GM18498 (cell line): ENCODE results near the gene HOOK2.
"Not testable (repeated sequence)": the region's sequence is repeated elsewhere in the genome, so short reads cannot be mapped to it uniquely, and the experiment has no call there.

Experiments used
- ATAC-seq: cut with Tn5 transposase; IDR thresholded peaks from one replicate; pipeline ENCODE4 v1.9.1; 2021; ENCODE audit warnings: mild to moderate bottlenecking, moderate library complexity; ENCODE audit not compliant: unreplicated experiment

Gene HOOK2

DNA sequence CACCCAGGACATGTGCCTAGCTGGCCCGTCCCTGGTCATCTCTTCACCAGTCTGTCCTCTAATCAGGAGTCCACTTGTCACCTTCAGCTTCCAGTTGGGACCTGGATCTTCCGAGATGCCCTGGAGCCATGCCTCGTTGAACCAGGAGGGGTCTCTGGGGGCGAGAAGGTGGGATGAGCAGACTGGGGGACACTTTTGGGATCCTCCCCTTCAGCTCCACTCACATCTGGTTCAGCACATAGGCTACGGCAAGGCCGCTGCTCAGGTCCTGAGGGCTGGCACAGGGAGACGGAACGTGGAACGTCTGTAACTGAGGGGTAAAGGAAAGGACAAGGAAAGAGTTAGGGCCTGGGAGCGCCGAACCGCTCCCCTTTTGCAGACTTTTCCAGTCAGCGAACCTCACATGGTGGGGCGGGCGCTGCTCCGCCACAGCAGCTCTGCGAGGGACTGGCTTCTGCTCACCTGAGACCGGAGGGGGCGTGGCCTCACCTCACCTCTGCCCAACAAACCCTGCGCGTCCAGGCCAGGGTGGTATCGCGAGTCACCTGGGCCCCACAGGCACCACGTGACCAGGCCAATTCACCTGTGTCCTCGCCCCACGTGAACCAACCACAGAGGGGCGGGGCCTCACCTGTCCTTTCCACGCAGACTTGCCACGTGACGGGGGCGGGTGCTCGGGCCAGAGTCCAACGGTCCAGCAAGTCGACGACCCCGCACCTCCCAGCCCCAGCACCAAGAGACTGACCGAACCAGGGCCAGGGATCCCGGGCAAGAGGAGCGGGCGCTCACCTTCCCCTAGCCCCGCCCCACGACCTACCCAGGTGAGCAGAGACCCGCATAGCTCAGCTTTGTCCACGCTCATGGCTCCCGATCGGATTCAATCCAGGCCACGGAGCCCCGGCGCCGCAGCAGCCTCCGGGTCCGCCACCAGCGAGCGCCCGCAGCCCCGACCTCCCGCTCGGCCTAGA, at the start of gene HOOK2:
Gene HOOK2 (minus strand): TSS at position 965 of the 968 bp plus-strand sequence. CDS start 103 bp downstream, at position 862.
- ATAC-seq: no peak

DNA sequence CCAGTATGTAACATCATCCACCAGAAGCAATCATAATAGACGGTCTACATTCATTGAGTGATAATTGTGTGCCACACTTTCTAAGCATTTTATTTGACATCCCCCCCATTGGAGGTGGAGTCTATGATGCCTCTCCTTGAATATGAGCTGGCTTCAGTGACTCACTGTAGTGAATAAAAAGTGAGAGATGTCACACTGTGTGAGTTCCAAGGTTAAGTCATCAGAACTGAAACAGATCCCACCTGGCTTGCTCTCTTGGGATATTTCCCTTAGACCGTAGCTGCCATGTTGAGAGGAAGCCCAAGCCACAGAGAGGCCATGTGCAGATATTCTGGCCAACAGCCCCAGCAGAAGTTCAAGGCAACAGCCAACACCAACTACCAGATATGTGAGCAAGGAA, 46.4 kb upstream of the HOOK2 start:
- no peak for ATAC-seq

DNA sequence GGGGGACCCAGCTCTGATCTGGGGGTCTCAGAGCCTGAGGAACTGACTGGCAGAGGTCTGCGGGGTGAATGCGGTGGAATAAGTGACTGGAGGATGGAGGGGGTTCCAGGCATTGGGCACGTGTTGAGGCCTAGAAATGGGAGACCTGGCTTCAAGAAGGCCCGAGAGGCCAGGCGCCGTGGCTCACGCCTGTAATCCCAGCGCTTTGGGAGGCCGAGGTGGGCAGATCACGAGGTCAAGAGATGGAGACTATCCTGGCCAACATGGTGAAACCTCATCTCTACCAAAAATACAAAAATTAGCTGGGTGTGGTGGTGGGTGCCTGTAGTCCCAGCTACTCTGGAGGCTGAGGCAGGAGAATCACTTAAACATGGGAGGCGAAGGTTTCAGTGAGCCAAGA, 42.5 kb upstream of the HOOK2 start:
- not testable (repeated sequence) for ATAC-seq

GRCh38 chr19:12817188-12817587, 41.8 kb upstream of the HOOK2 start:
- ATAC-seq: not testable (repeated sequence)

DNA sequence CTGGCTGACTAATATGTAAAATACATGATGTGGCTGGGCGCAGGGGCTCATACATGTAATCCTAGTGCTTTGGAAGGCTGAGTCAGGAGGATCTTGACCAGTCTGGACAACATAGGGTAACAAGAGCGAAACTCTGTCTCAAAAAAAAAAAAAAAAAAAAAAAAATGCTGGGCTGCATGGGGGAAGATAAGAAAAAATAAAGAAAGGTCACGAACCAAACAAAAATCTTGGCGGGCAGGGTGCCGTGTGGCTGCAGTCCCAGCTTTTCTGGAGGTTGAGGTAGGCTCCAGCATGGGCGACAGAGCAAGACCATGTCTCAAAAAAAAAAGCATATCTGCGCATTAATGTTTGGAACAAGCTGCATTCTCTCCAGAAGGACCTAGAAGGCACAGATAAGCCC, 39.7 kb upstream of the HOOK2 start:
- no peak for ATAC-seq

- ATAC-seq: peak; percentile 87
These were observed 31.1 kb upstream of the HOOK2 start, which contains the start of gene RNASEH2A for GRCh38 chr19:12806242-12807081. TSS of gene RNASEH2A (plus strand) at chr19:12806584. CDS start at chr19:12806674, 90 bp downstream.

DNA sequence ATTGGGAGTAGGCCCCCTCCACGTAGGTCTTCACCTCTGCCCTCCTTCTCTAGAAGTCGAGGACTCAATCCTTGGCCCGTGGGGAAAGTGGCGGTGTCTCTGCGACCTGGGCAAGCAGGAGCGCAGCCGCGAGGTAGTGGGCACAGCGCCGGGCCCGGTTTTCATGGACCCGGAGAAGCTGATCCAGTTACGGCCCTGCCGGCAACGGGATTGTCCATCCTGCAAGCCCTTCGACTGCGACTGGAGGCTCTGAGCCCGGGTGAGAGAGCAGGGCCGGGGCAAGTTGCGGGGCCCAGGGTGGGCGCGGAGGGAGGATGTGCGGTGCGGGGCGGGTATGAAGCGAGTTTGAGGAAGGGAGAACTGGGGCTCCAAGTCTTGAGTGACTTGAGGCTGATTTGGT, 28.7 kb upstream of the HOOK2 start:
- no peak for ATAC-seq

GRCh38 chr19:12802267-12803106, 27.1 kb upstream of the HOOK2 start:
- ATAC-seq: no peak

DNA sequence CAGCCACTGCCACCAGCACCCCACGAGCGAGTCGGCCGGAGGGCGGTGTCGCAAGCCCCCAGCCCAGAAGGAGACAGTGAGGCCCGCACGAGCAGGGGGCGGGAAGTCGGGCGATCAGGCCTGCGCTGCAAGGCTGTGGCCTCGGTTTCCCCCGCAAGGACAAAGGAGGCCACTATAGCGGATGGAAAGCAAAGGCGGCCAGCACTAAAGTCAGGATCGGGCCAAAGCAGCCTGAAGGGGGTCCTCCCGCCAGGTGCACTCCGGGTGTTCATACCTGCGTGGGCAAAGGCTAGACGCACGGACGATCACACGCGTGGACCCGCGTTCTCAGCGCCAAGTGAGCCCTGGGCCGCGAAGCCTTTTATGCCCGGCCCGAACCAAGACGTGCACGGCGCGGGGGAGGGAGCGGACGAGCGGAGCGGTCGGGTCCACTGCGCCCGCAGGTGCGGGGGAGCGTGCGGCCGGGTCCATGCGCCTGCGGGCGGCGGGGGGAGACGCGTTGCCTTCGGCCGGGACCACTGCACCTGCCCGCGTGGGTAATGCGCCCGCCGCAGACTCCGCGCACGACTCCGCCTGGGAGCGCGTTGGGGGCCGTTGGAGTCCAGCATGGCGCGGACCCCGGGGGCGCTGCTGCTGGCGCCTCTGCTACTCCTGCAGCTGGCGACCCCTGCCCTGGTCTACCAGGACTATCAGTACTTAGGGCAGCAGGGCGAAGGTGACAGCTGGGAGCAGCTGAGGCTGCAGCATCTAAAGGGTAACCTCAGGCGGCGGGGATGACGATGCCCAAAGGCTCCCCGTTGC, 26.3 kb upstream of the HOOK2 start, which contains the start of the genes PRDX2 and THSD8:
Gene PRDX2 (minus strand): TSS at position 335 of the 801 bp plus-strand sequence. CDS start 539 bp downstream, outside the sequence.
Gene THSD8 (plus strand): TSS at position 604 of the 801 bp plus-strand sequence. CDS start 3 bp downstream, at position 607.
- no peak for ATAC-seq

DNA sequence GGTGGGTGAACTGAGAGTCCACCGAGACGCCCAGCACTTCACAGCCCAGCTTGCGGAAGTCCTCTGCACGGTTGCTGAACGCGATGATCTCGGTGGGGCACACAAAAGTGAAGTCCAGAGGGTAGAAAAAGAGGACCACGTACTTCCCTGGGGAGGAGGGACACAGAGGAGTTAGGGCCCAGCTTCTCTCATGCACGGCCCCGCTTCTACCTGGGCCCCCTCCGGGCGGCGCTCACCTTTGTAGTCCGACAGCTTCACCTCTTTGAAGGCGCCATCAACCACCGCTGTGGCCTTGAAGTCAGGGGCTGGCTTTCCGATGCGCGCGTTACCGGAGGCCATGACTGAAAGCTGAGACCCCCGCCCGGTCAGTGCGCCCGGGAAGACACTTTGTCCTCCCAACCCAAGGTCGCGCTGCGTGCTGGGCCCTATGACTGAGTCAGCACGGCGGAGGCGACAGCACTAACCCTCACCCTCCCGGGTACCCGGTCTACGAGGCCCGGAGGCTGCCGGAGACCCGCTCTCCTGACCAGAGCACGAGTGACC, 25.6 kb upstream of the HOOK2 start:
- no peak for ATAC-seq

DNA sequence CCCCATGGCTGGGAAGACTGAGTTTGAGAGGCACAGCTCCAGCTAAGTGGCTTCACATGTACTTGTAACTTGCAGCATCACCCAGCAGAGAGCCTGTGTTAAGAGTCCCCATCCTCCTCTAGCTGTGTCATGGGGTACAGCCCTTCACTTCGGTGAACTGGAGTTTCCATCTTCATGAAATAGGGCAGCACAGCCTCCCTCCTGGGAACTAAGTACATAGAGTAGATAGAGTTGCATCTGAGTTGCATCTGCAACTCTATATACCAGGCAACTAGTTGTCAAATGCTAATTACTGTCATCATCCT, 25.1 kb upstream of the HOOK2 start:
- no peak for ATAC-seq

DNA sequence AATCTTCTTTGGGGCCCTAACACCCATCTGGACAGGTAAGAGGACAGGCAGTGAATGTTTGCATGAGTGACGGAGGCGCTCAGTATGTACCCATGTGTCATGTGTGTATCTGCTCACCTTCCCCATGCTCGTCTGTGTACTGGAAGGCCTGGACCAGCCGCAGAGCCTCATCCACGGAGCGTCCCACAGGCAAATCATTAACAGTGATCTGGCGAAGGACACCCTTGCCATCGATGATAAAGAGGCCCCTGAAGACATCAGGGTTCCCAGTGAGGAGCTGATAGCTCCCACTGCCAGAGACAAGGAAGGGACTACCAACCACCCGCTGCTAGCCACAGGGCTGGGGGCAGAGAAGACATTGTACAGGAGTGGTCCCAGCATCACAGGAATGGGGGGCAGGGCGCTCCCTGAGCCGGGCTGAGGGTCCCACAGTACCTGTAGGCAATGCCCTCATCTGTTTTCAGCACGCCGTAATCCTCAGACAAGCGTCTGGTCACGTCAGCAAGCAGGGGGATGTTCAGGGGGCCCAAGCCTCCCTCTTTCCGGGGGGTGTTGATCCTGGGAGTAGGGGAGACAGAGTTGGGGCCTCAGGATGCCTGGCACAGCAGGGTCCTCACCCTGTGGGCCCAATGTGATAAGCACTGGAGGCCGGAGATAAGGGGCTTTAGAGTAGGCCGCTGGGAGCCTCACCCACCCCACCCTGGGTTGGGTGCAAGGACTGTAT, 24.6 kb upstream of the HOOK2 start:
- ATAC-seq: no peak

DNA sequence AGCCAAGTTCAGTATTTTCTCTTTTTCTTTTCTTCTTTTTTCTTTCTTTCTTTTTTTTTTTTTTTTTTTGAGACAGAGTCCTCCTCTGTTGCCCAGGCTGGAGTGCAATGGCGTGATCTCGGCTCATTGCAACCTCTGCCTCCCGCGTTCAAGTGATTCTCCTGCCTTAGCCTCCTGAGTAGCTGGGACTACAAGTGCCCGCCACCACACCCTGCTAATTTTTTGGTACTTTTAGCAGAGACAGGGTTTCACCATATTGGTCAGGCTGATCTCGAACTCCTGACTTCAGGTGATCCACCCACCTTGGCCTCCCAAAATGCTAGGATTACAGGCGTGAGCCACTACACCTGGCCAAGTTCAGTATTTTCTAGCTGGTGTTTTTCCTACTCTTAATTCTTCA, 22.3 kb upstream of the HOOK2 start:
- ATAC-seq: not testable (repeated sequence)

DNA sequence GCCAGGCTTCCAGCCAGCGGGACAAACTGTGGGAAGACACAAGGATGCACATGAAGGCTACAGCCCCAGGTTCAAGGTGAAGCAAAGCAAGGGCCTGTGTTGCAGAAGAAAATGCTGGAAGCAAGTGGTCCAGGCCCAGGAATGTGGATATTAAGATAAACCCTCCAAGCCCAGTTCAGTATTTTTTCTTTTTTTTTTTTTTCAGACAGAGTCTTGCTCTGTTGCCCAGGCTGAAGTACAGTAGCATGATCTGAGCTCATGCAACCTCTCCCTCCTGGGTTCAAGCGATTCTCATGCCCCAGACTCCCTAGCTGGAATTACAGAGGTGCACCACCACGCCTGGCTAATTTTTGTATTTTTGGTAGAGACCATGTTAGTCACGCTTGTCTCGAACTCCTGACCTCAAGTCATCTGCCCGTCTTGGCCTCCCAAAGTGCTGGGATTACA, 21.8 kb upstream of the HOOK2 start:
- ATAC-seq: no peak

GRCh38 chr19:12796146-12797071, 21.1 kb upstream of the HOOK2 start:
- no peak for ATAC-seq

GRCh38 chr19:12794971-12795381, 19.6 kb upstream of the HOOK2 start:
- ATAC-seq: no peak

DNA sequence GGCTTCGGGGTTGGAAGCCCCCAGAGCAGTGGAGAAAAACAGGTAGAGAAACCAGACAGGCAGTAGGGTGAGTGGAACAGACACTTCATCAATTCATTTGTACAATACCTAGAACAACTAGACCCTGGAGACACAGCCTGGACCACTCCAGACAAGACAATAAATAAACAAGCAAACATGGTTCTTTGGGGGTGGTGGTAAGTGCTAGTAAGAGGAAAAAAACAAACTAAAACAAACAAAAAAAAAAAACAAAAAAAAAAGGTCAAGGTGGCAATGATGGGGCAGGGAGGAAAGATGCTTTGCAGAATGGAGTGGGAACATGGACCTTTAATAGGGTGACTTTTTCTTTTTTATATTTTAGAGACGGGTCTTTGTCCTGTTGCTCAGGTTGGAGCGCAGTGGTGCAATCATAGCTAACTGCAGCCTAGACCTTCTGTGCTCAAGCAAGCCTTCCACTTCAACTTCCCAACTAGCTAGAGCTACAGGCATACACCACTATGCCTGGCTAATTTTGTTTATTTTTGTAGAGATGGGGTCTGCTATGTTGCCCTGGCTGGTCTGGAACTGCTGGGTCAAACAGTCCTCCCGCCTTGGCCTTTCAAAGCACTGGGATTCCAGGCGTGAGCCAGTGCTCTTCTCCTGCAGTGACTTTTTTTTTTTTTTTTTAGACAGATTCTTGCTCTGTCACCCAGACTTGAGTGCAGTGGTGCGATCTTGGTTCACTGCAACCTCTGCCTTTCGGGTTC, 19.0 kb upstream of the HOOK2 start:
- no peak for ATAC-seq
